Tibial nerve (tissue), 4 donors: ENCODE data around the gene COL4A1.

Experiments
- CTCF ChIP-seq, 5 experiments: fragments of 200-600 bp in 3 of 5; fragments of 450-650 bp in 2 of 5; sonication (generic) in 3 of 5; IDR thresholded peaks; one replicate each; pipeline ENCODE4 v1.5.1; 2016 to 2019; ENCODE audit warnings: antibody characterized with exemption in 5 of 5, mild to moderate bottlenecking in 3 of 5, moderate library complexity in 2 of 5
- EP300 ChIP-seq, 2 donors: sonication (generic); formaldehyde crosslinking; IDR thresholded peaks; one replicate each; pipeline ENCODE4 v1.6.1; 2017; ENCODE audit warnings: antibody characterized with exemption in 2 of 2, mild to moderate bottlenecking in 1 of 2
- POLR2A ChIP-seq, 2 donors: fragments of 450-650 bp; IDR thresholded peaks; one replicate each; pipeline ENCODE4 v1.6.1; 2017; ENCODE audit warnings: antibody characterized with exemption in 2 of 2, mild to moderate bottlenecking in 2 of 2, moderate library complexity in 2 of 2

- TF ChIP-seq POLR2A (IDR thresholded peaks at IDR 0.05) (no peak), CTCF (IDR thresholded peaks at IDR 0.05) (no peak), EP300 (IDR thresholded peaks at IDR 0.05) (no peak)
Observed at GRCh38 chr13:110162053-110162452, 144.9 kb downstream of the COL4A1 start.
